OCI-M2 (cell line): ENCODE measurements around the gene LZTS2.

ENCODE experiments used
- DNase-seq: peaks from one replicate; lab custom pipeline; 2025; ENCODE audit not compliant: unreplicated experiment; lab: John Stamatoyannopoulos, UW

The LZTS2 gene

GRCh38 chr10:101013365-101013825 is 13.8 kb downstream of the LZTS2 start:
- DNase-seq, result no peak

- peak; percentile 68 for DNase-seq
Measured at GRCh38 chr10:101014230-101014884, 14.7 kb downstream of the LZTS2 start.

DNA sequence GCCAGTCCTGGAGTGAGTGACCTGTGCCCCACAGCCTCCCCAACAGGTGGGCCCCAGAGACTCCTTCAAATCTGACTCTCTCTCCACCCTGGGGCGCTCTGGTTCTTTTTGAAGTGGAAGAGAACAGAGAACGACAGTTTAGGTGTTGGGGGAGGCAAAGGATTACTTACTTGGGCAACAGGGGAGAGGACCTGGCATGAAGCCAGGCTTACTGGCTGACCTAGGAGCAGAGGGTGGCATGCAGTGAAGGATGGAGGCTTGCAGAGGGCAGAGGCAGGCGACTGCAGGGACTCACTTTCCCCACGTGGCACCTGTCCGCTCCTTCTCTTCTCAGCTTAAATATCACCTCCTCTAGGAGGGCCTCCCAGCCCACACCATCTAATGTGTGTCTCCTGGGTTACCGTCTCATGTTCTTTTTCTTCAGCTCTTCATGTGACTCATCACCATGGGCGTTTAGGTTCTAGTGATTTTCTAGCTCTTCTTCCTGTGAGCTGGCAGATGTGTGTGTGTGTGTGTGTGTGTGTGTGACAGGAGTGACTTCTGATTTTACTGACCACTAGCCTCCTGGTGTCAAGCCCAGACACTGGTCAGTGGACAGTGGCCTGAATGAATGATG is 15.5 kb downstream of the LZTS2 start:
- DNase-seq, result no peak

DNA sequence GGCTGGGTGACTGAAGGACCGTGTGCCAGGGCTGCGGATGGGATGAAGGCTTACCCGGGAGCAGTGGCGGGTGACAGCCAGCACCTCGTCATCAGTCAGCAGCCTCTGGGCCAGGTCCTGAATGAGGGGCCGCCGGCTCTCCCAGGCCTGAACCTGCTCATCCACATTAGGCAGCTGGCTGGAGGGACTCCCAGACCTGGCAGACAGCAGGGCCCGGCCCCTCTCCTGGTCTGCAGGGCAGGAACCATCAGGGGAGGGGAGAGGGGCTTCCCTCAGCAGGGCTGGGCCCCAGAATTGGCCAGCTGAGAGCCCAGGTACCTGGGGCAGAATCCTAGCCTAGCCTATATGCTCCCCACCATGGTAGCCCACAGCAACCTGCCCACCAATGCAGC is 16.0 kb downstream of the LZTS2 start:
- no peak for DNase-seq

GRCh38 chr10:101016814-101017213 is 17.2 kb downstream of the LZTS2 start:
- DNase-seq, result no peak

GRCh38 chr10:101018118-101018599 is 18.6 kb downstream of the LZTS2 start:
- DNase-seq, result no peak

- no peak for DNase-seq
Measured at GRCh38 chr10:101018600-101019439, 19.2 kb downstream of the LZTS2 start.

DNA sequence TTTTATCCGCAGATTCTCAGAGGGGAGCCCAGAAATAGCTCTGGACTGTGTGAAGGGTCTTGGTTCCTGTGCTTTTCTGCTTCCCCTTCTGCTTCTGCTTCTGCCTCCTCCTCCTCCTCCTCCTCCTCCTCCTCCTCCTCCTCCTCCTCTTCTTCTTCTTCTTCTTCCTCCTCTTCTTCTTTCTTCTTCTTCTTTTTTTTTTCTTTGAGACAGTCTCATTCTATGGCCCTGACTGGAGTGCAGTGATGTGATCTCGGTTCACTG is 19.8 kb downstream of the LZTS2 start:
- DNase-seq, result no peak

DNA sequence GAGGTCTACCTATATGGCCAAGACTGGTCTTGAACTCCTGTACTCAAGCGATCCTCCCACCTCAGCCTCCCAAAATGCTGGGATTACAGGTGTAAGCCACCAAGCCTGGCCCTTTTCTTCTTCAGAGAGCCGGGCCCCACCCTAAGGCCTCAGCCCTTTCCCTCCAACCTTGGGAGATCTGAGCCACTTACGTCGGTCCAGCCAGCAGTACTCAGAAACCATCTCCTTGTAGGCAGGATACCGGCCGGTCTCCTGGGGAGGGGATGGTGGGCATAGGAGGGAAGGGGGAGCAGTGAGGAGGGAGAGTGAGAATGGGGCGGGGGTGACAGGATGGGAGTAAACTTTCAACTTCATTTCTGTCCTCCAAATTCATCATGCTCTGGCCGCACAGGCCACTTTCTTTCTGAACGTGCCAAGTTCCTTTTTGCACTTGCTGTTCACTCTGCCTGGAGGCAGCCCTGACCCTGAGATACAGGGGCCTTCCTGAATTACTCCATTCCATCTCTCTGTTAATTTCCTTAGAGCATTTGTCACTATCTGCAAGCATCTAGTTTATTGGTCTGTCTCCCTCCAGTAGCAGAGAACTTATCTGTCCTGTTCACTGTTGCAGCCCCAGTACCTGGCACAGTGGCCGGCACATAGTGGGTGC is 20.9 kb downstream of the LZTS2 start:
- DNase-seq, result no peak

- DNase-seq, result no peak
Measured at GRCh38 chr10:101021239-101021638, 21.6 kb downstream of the LZTS2 start.

DNA sequence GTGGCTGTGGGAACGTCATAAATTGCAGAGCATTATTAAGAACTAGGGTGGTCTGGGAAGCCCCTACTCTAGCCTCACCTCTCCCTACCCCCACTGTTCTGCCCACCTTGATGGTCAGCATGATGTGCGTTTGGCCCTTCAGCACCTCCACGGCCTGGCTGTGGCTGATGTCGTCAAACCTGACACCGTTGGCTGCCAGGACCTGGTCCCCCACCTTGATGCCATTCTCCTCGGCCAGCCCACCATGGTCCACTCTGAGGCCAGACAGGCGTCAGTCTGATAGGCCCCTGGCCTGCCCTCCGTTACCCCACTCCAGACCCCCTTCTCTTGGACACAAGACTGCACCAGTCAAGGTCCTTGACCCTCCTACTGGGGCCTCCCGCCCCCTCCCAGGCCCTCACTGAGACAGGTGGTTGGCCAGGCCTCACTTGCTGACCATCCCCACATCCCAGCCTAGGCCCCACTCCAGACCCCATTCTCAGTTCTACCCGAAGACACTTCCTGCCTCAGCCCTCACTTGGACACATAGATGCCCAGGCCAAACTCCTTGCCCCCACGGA is 22.2 kb downstream of the LZTS2 start:
- DNase-seq, result no peak

GRCh38 chr10:101022967-101023705 is 23.5 kb downstream of the LZTS2 start:
- no peak for DNase-seq

DNA sequence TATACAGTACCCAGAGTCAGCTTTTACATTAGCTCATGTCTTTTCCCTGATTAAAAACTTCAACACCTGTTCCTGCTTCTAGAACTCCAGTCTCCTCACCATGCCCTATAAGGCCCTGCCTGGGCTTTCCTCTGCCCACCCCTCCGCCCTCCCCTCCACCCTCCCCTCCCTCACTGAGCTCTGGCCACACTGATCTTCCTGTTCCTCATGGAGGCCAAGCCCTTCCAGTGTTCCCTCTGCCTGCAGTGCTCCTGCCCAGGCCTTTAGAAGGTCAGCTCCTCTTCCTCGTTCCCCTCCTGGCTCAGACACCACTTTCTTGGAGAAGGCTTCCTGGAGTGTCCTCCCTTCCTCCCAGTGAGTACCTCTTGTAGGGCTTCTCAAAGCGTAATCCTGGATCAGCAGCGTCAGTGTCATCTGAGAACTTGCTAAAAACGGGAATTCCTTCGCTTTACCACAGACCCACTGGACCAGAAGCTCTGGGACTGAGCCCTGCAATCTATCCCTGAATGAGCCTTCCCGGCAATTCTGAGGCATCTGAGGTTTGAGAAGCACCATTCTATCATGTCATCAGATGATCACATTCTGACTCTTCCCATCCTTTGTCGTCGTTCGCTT is 27.6 kb downstream of the LZTS2 start:
- DNase-seq, result no peak

DNA sequence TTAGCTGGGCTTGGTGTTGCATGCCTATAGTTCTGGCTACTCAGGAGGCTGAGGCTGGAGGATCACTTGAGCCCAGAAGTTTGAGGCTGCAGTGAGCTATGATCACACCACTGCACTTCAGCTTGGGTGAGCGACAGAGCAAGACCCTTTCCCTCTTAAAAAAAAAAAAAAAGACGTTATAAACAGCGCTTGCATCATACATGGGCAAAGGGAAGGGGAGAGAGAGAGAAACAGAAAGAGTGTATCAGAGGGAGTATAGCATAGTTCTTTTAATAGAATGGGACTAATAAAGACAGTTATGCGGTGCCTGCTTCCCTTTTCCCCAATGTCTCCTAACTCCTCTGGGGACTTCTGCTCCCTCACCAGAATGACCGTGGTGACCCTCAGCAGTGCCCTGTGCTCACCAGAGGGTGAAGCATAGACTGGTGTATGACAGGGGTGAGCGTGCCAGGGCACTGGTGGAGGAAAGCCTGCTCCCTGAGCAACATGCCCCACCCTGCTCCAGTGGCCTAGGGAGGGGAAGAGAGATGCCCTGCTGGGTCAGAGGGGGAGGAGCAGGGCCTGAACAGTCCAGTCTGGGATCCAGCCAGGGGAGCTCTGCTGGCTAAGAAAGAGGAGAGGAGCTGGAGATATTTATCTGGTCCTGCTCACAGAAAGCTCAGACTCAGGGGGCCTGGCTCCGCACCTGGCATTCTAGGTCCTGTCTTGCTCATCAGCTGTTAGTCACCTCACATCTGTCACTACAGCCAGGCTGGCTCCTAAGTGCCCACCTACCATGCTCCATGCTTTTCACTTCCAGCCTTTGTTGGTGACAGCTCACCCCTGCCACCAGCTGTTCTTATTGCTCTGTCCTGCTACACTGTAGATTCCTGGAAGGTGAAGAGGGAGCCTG is 29.1 kb downstream of the LZTS2 start:
- no peak for DNase-seq

DNA sequence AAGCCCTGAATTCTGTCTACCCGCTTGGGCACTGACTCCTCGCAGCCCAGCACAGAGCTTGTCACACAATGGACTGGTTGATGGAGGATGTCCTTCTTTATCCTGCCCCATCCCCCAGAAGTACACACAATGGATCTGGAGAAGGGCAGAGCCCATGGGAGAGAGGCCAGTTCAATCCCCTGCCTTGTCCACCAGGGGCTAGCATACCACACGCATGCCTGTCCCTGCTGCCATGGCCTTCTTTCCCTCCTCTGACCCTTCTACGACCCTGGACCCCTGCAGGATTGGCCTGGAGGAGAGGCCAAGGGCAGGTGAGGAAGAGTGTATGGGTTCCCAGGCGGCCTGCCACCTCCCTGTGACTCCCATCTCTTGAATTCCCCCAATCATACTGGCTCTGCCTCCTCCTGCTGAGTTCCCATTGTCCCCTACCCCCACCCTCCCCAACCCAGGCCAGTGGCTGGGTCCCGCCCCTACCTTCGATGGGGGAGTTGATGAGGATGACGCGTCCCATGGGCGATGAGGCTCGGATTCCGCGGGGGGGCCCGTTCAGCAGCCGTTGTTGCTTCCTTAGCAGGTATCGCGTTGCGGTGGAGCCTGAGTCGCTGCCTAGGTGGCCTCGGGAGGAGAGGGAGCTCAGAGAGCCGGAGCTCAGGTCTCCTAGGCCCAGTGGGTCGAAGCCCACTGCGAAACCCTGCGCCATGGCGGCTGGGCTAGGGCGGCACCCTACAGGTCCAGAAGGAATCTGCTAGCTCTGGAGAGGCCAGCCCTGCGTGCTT is 30.1 kb downstream of the LZTS2 start:
- no peak for DNase-seq

DNA sequence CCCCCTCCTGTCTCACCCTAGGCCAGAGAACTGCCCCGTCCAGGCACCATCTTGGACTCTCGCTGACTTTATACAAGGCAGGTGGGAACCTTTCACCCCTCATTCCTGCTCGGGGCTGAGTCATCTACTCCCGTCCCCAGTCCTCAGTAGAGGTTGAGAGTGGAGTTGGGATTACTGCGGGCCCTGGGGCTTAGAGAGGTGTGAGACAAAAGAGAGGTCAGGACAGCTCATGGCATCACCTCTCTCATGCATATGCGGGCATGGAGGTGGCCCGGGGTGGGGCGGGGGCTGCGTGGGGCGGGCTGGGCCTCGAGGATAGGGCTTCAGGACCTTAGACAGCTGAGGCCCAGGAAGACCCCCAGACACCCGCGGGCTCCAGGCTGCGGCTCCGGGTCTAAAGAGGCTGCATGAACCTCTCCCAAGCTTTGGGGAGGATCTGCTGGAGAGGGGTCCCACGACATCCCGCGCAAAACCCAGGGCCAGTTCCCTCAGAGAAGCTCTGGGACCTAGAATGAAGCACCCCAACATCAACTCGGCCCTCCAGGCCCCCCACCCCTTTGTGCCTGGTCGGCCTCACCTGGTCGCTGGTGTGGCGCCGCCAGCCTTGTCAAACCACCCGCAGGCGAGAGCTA is 31.0 kb downstream of the LZTS2 start:
- DNase-seq, result no peak

- DNase-seq, result no peak
Measured at GRCh38 chr10:101031128-101031795, 31.7 kb downstream of the LZTS2 start, which contains the start of the genes PDZD7 and SFXN3. PDZD7 (minus strand) TSS chr10:101031129; CDS start chr10:101030219, 910 bp downstream. SFXN3 (plus strand) TSS chr10:101031234; CDS start chr10:101034695, 3,461 bp downstream.
